GM18858 (cell line): ENCODE results near the gene CYP2D6.

Source experiments
- ATAC-seq: cut with Tn5 transposase; IDR thresholded peaks from one replicate; pipeline ENCODE4 v1.9.1; 2021; ENCODE audit not compliant: unreplicated experiment

Gene CYP2D6

DNA sequence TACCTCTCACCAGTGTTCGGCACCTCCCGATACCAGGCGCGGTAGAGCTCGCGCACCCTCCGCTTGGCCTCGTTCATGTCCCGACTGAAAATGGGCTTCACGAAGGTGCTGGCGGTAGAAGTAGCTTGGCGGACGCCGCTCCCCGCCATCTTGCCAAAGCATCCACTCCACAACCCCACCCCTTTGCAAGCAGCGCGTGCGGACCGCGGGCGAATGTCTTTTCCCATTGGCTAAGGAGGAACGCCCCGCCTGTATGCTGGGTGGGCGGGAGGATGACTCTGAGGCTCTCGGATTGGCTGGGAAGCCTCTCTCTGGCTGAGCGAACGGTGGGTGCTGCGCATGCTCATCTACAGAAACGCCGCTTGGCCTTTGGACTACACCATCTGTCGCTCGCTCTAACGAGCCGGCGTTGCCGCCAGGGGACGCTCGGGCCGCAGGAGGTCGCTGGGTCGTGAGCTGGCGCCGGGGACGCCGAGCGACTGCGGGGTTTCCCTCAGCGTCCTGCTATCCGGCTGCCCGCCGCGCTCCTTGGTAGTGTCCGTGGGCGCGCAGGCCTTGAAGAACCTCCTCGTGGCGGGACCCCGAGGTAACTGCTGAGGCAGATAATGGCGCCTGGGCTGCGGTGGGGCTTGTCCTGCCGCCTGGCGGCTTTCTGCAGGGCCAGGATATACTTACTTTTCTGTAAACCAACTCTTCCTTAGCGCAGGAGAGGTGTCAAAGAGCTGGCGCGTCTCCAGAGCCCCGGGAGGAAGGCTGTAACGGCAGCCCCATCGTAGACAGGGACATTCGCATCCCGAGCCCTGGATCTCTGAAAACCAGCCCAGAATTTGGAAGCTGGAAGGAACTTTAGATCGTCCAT, 39.8 kb downstream of the CYP2D6 start, which contains the start of gene NDUFA6:
TSS of gene NDUFA6 (minus strand) at position 177 of the 859 bp plus-strand sequence. CDS start at position 149, 28 bp downstream.
- peak; percentile 86 for ATAC-seq

DNA sequence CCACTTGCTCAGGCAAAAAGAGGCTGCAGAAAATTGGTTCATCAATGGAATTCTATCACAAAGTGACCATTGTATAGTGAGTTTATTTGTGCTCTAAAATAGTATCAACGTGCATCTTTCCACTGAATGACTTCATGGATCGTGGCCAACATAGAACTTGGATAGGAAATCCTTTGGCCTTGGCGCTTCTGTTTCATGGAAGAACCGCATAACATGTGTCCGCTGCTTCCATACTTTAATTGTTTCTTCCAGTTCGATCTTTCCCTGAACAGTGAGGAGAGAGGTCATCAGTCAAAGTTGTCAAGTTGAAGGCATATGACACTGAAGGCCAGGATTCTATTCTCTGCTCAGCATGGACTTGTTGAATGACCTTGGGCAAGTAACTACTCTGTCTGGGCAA, 44.6 kb downstream of the CYP2D6 start:
- ATAC-seq: no peak

DNA sequence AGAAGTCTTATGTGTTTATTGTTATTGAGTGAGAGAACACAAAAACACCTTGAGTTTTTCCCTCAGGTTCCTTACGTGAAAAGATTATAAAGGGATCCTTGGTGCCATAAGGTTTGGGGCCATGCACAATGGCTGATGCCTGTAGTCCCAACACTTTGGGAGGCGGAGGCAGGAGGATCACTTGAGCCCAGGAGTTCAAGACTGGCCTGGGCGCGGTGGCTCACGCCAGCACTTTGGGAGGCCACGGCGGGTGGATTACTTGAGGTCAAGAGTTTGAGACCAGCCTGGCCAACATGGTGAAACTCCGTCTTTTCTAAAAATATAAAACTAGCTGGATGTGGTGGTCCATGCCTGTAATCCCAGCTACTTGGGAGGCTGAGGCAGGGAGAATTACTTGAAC, 45.7 kb downstream of the CYP2D6 start:
- ATAC-seq: no peak

DNA sequence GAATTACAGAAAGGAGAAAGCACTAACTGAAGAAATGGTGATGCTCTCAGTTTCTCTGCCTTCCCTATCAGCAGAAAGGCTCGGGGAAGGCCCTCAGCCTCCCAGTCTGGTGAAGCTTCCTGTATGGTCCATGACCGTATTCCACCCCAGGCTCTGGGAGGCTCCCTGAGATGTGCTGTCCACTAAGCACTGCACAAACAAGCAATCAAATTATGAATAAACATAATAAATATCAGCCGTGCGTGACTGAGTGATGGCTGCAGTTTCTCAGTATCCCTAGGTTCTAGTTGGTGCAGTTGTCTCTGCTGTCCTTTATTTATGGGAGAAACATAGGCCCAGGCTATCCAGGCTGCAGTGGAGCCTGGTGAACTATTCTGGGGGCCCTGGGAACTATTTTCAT, 47.5 kb downstream of the CYP2D6 start:
- no peak for ATAC-seq

DNA sequence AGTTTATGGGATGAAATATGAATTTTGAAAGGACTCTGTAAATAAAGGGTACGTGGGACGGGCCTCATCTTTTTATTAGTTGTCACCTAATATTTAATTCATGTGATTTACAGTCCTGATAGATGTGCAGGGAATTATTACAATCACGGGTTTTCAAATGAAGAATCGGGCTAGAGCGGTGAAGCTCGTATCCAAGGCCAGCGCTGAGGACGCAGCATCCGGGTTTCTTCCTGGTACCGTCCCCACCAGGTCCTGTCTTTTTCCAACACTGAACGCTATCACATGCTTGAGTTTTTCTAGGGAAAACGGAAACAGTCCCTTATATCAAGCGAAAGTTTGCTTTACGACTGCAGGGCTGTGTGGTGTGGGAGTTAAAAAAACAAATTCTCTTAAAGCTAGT, 50.3 kb downstream of the CYP2D6 start:
- no peak for ATAC-seq

DNA sequence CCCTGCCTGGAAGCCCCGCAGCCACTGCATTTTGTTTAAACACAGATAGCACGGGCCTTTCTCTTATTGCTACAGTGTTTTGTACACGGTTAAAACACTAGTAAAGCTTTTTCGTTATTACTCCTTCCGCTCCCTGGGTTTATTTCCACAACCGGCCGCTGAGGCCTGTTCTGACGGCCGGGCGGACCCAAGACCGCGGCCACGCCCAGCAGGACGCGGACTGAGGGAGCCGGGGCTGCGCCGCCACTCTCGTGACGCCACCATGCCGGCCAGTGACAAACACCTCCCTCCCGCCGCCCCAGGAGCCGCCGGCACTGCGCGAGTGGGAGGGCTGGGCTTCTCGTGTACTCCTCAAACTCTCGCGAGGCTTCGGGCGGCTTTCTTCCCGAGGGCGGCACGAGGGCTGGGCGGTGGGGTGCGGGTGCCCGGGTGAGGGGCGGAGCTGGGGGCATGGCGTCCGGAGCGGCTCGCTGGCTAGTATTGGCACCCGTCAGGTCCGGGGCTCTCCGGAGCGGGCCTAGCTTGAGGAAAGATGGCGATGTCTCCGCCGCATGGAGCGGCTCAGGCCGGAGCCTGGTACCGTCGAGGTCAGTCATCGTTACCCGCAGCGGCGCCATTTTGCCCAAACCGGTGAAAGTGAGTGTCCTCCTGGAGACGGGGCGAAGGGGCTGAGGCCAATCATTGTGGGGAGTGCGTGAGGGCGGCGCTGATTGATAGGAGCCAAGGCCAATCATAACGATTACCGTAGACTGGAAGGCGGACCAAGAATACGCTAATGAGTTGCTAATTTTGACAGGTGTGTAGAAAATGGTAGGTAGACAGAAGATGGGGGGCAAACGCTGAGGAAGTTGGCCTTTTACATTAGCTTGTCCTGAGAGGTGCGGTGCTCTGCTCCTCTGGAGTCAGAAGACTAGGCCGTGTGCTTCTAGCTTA, 51.0 kb downstream of the CYP2D6 start, which contains the start of gene SMDT1:
TSS of gene SMDT1 (plus strand) at position 382 of the 933 bp plus-strand sequence. CDS start at position 451, 69 bp downstream.
- peak; percentile 71 for ATAC-seq

DNA sequence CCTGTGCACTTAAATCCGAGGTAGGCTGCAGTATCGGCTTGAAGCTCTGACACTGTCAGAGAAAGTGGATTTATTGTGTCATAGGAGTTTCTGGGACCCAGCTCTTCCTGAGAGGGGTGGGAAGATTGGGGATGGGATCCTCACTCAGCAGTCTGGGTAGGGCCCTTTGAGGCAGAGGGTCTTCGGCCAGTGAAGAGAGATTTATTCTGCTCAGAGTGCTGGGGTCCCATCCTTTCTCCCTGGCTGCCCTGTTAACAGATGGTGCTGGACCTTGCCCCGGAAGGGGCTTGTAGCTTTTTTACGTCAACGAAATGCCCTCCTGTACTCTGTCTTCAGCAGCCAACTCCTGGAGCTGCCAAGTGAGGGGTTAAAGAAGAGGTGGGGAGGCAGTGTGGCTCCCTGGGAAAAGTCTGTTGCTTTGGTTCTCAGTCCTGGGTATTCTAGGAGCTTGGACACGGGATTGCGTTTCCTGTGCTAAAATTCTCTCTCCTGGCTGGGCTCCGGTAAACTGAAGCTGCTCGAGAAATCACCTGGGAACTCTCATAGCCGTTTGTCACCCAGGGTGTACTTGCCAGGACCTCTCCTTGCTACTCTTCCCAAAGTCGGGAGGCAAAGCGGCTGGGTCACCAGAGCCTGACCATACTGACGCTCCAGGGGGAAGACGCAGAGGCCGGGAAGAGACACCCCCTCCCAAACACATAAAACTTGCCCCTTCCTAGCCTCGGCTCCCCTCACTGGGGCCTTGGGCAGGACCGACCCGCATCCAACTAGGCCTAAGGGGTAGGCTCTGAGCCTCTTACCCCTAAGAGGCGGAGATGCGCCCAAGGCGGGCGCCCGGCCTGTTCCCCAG, 51.9 kb downstream of the CYP2D6 start:
- no peak for ATAC-seq

DNA sequence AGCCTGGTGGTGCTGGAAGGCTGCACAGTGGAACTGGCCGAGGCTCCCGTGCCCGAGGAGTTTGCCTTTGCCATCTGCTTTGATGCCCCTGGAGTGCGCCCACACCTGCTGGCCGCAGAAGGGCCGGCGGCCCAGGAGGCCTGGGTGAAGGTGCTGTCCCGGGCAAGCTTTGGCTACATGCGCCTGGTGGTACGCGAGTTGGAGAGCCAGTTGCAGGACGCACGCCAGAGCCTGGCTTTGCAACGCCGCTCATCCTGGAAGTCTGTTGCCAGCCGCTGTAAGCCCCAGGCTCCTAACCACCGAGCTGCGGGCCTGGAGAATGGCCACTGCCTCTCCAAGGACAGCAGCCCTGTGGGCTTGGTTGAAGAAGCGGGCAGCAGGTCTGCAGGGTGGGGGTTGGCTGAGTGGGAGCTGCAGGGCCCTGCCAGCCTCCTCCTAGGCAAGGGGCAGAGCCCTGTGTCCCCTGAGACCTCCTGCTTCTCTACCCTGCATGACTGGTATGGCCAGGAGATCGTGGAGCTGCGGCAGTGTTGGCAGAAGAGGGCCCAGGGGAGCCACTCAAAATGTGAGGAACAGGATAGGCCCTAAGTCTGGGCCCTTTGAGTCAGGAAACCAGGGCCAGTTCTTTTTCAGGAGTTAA, 53.0 kb downstream of the CYP2D6 start:
- no peak for ATAC-seq

DNA sequence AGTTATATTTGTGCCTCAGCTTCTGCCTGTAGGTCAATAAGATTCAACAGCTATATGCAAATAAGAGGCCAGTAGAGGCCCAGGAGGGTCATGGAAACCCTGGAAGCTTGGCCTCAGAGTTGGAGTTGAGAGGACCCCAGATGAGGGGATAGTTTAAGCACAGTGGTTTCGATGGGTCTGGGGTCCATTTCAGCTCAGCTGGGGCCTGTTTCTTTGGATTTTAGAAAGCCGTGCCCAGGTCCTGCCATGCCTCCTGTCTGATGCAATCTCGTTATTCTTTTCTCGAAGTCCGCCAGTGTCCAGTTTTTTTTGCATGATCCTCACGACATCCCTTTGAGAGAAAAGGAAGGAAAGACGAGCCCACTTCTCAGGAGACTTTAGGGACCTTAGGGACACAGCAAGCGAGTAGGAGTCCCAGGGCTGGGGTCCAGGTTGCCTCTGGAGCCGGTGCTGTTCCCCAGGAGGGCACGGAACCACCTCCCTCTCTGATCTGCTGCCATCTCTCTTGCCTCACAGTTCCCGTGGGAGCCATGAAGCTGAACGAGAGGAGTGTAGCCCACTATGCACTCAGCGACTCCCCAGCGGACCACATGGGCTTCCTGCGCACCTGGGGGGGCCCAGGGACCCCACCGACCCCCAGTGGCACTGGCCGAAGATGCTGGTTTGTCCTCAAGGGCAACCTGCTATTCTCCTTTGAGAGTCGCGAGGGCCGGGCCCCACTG, 53.7 kb downstream of the CYP2D6 start:
- no peak for ATAC-seq
